ENCODE measurements around the gene MAMDC2. TPM values are rescaled to one million over a fixed set of nuclear protein-coding genes. Genes with fewer than 3 reads are reported as not detected.

Gene MAMDC2
- total RNA-seq, 1 experiment from 2014 or later = 0.26 TPM

GRCh38 chr9:70170151-70170790 is 126.6 kb downstream of the MAMDC2 start:
- intact Hi-C loops (cut with micrococcal nuclease; ENCODE audit: unreplicated experiment) = no loop called here
- no peak for DNase-seq
- no peaks in the 10 kb centered on the region for H3K36me3 Mint-ChIP-seq (ENCODE audit: insufficient read depth, unreplicated experiment)
- no peaks in the 10 kb centered on the region for H3K9me3 Mint-ChIP-seq (ENCODE audit: low read depth, unreplicated experiment)
- no peak for TF ChIP-seq CTCF (IDR thresholded peaks at IDR 0.05; ENCODE audit: unreplicated experiment)
- CTCF ChIA-PET = no interaction called here
- H3K27me3 Mint-ChIP-seq (ENCODE audit: unreplicated experiment) = no peaks in the 10 kb centered on the region
- no peak overlapping the region for H3K4me3 Mint-ChIP-seq (ENCODE audit: low read depth, unreplicated experiment)
- no peak overlapping the region for H3K27ac Mint-ChIP-seq (ENCODE audit: unreplicated experiment)
- H3K4me1 Mint-ChIP-seq (ENCODE audit: low read depth, unreplicated experiment) = no peaks in the 10 kb centered on the region
- no TSS peak for BruUV-seq (replicated peaks)

GRCh38 chr9:70172532-70172931 is 128.9 kb downstream of the MAMDC2 start:
- H3K27me3 Mint-ChIP-seq (ENCODE audit: unreplicated experiment) = no peaks in the 10 kb centered on the region
- H3K9me3 Mint-ChIP-seq (ENCODE audit: low read depth, unreplicated experiment) = no peaks in the 10 kb centered on the region
- intact Hi-C loops (cut with micrococcal nuclease; ENCODE audit: unreplicated experiment) = no loop called here
- H3K27ac Mint-ChIP-seq (ENCODE audit: unreplicated experiment) = no peak overlapping the region
- no peak for DNase-seq
- no peaks in the 10 kb centered on the region for H3K36me3 Mint-ChIP-seq (ENCODE audit: insufficient read depth, unreplicated experiment)
- CTCF ChIA-PET = no interaction called here
- H3K4me3 Mint-ChIP-seq (ENCODE audit: low read depth, unreplicated experiment) = no peak overlapping the region
- TF ChIP-seq CTCF (IDR thresholded peaks at IDR 0.05; ENCODE audit: unreplicated experiment) = no peak
- no peaks in the 10 kb centered on the region for H3K4me1 Mint-ChIP-seq (ENCODE audit: low read depth, unreplicated experiment)
- no TSS peak for BruUV-seq (replicated peaks)

GRCh38 chr9:70177121-70177520 is 133.5 kb downstream of the MAMDC2 start:
- BruUV-seq (replicated peaks) = no TSS peak
- no peak overlapping the region for H3K27ac Mint-ChIP-seq (ENCODE audit: unreplicated experiment)
- intact Hi-C loops (cut with micrococcal nuclease; ENCODE audit: unreplicated experiment) = no loop called here
- H3K36me3 Mint-ChIP-seq (ENCODE audit: insufficient read depth, unreplicated experiment) = no peaks in the 10 kb centered on the region
- no peaks in the 10 kb centered on the region for H3K4me1 Mint-ChIP-seq (ENCODE audit: low read depth, unreplicated experiment)
- no peak for DNase-seq
- no peaks in the 10 kb centered on the region for H3K9me3 Mint-ChIP-seq (ENCODE audit: low read depth, unreplicated experiment)
- no peaks in the 10 kb centered on the region for H3K27me3 Mint-ChIP-seq (ENCODE audit: unreplicated experiment)
- no peak for TF ChIP-seq CTCF (IDR thresholded peaks at IDR 0.05; ENCODE audit: unreplicated experiment)
- CTCF ChIA-PET = no interaction called here
- H3K4me3 Mint-ChIP-seq (ENCODE audit: low read depth, unreplicated experiment) = no peak overlapping the region

GRCh38 chr9:70192707-70193106 is 149.1 kb downstream of the MAMDC2 start:
- no peak for DNase-seq
- TF ChIP-seq CTCF (IDR thresholded peaks at IDR 0.05; ENCODE audit: unreplicated experiment) = no peak

More at GRCh38 chr9:70192707-70193106, 149.1 kb downstream of the MAMDC2 start:
- intact Hi-C loops (cut with micrococcal nuclease; ENCODE audit: unreplicated experiment) = no loop called here
- no peaks in the 10 kb centered on the region for H3K36me3 Mint-ChIP-seq (ENCODE audit: insufficient read depth, unreplicated experiment)
- H3K9me3 Mint-ChIP-seq (ENCODE audit: low read depth, unreplicated experiment) = no peaks in the 10 kb centered on the region
- CTCF ChIA-PET = no interaction called here
- H3K4me3 Mint-ChIP-seq (ENCODE audit: low read depth, unreplicated experiment) = no peak overlapping the region
- no peak overlapping the region for H3K27ac Mint-ChIP-seq (ENCODE audit: unreplicated experiment)
- no peaks in the 10 kb centered on the region for H3K27me3 Mint-ChIP-seq (ENCODE audit: unreplicated experiment)
- BruUV-seq (replicated peaks) = no TSS peak
- peaks cover 7% of the 10 kb centered on the region for H3K4me1 Mint-ChIP-seq (ENCODE audit: low read depth, unreplicated experiment)

All from Calu3 (cell line).